ENCODE results near the gene NEK6. TPM values are rescaled to one million over a fixed set of nuclear protein-coding genes. Genes with fewer than 3 reads are reported as not detected.

The NEK6 gene
- total RNA-seq, 1 experiment from 2014 or later, result 21.1 TPM

DNA sequence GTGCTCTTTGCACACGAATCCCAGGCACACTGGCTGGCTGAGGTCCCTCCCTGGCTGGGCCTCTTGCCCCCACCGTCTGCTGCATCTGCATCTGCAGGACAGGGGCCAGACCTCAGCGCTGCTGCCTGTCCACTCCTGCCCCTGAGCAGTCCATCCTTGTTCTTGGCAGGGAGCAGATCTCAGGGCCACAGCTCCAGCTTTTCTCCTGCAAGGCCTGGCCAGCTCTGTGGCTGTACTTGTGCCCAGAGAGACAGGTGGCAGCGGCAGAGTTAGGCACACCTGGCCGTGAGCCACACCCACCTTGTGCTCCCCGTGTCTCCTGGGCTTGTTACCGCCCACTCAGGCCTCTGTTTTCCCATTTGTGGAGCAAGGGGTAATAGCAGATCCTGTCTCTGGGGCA, 13.9 kb downstream of the NEK6 start:
- Histone ChIP-seq H3K79me2 (ENCODE audit: low read length) (peaks cover 97% of the 10 kb centered on the region), H3K4me1 (ENCODE audit: insufficient read depth, low read length) (peaks cover 14% of the 10 kb centered on the region), H3K9ac (ENCODE audit: low read length) (no peak overlapping the region), H4K20me1 (ENCODE audit: low read length) (0 out of 2 replicates have a peak, but pooled peaks cover 6% of the 10 kb centered on the region), H3F3A (ENCODE audit: low read length, unreplicated experiment) (no peaks in the 10 kb centered on the region), H3K27ac (ENCODE audit: low read length) (no peak overlapping the region), H3K36me3 (ENCODE audit: low read depth, low read length) (no peaks in the 10 kb centered on the region), H3K27me3 (ENCODE audit: low read length) (no peaks in the 10 kb centered on the region), H3K9me2 (replicated peaks; ENCODE audit: low read length) (no peaks in the 10 kb centered on the region), H3K4me2 (ENCODE audit: low read length) (no peak overlapping the region), H3K4me3 (ENCODE audit: low read length) (no peak overlapping the region), H2AFZ (ENCODE audit: low read length) (no peak overlapping the region), H3K9me3 (ENCODE audit: low read length) (no peaks in the 10 kb centered on the region)
- TF ChIP-seq EZH2 (IDR thresholded peaks at IDR 0.05; ENCODE audit: low read length, unreplicated experiment) (no peak), EZH2phosphoT487 (IDR thresholded peaks at IDR 0.05; ENCODE audit: borderline replicate concordance, low read length) (no peak)
- TF ChIP-seq, protein P1, sequence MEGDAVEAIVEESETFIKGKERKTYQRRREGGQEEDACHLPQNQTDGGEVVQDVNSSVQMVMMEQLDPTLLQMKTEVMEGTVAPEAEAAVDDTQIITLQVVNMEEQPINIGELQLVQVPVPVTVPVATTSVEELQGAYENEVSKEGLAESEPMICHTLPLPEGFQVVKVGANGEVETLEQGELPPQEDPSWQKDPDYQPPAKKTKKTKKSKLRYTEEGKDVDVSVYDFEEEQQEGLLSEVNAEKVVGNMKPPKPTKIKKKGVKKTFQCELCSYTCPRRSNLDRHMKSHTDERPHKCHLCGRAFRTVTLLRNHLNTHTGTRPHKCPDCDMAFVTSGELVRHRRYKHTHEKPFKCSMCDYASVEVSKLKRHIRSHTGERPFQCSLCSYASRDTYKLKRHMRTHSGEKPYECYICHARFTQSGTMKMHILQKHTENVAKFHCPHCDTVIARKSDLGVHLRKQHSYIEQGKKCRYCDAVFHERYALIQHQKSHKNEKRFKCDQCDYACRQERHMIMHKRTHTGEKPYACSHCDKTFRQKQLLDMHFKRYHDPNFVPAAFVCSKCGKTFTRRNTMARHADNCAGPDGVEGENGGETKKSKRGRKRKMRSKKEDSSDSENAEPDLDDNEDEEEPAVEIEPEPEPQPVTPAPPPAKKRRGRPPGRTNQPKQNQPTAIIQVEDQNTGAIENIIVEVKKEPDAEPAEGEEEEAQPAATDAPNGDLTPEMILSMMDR (conservative IDR thresholded peaks at IDR 0.05; ENCODE audit: low read depth, low read length), result no peak
- ATAC-seq (no peak), DNase-seq (no peak)
- intact Hi-C loops (cut with micrococcal nuclease), result no loop called here
- no TSS peak for BruUV-seq (replicated peaks)
- POLR2A ChIA-PET (ENCODE audit: unreplicated experiment), result no interaction called here
- CTCF ChIA-PET, result no interaction called here

GRCh38 chr9:124272118-124272517, 14.4 kb downstream of the NEK6 start:
- H3K4me3 ChIP-seq (ENCODE audit: low read length), result no peak overlapping the region
- no peak for TF ChIP-seq EZH2phosphoT487 (IDR thresholded peaks at IDR 0.05; ENCODE audit: borderline replicate concordance, low read length)
- TF ChIP-seq EZH2 (IDR thresholded peaks at IDR 0.05; ENCODE audit: low read length, unreplicated experiment), result no peak
- TF ChIP-seq, protein P1 (conservative IDR thresholded peaks at IDR 0.05; ENCODE audit: low read depth, low read length), result no peak
- peaks cover 10% of the 10 kb centered on the region for H3K4me1 ChIP-seq (ENCODE audit: insufficient read depth, low read length)
- peaks cover 98% of the 10 kb centered on the region for H3K79me2 ChIP-seq (ENCODE audit: low read length)
- no peak overlapping the region for H3K4me2 ChIP-seq (ENCODE audit: low read length)
- H3K27me3 ChIP-seq (ENCODE audit: low read length), result no peaks in the 10 kb centered on the region
- no peak for DNase-seq
- no peaks in the 10 kb centered on the region for H3F3A ChIP-seq (ENCODE audit: low read length, unreplicated experiment)
- H4K20me1 ChIP-seq (ENCODE audit: low read length), result 0 out of 2 replicates have a peak, but pooled peaks cover 6% of the 10 kb centered on the region
- H3K9me2 ChIP-seq (replicated peaks; ENCODE audit: low read length), result no peaks in the 10 kb centered on the region
- no peak overlapping the region for H3K9ac ChIP-seq (ENCODE audit: low read length)
- no peak for ATAC-seq
- POLR2A ChIA-PET (ENCODE audit: unreplicated experiment), result no interaction called here
- CTCF ChIA-PET, result no interaction called here
- intact Hi-C loops (cut with micrococcal nuclease), result no loop called here
- no peak overlapping the region for H3K27ac ChIP-seq (ENCODE audit: low read length)
- H2AFZ ChIP-seq (ENCODE audit: low read length), result no peak overlapping the region
- BruUV-seq (replicated peaks), result no TSS peak
- H3K9me3 ChIP-seq (ENCODE audit: low read length), result no peaks in the 10 kb centered on the region
- no peaks in the 10 kb centered on the region for H3K36me3 ChIP-seq (ENCODE audit: low read depth, low read length)

GRCh38 chr9:124272979-124273378, 15.2 kb downstream of the NEK6 start:
- Histone ChIP-seq H3K4me3 (ENCODE audit: low read length) (no peak overlapping the region), H3F3A (ENCODE audit: low read length, unreplicated experiment) (no peaks in the 10 kb centered on the region), H3K36me3 (ENCODE audit: low read depth, low read length) (no peaks in the 10 kb centered on the region), H3K27ac (ENCODE audit: low read length) (no peak overlapping the region), H4K20me1 (ENCODE audit: low read length) (peaks cover 6% of the 10 kb centered on the region; the same call in 1 of the 2 replicates), H3K4me2 (ENCODE audit: low read length) (no peak overlapping the region), H3K9ac (ENCODE audit: low read length) (no peak overlapping the region), H3K4me1 (ENCODE audit: insufficient read depth, low read length) (peaks cover 2% of the 10 kb centered on the region), H3K9me2 (replicated peaks; ENCODE audit: low read length) (no peaks in the 10 kb centered on the region), H3K27me3 (ENCODE audit: low read length) (no peaks in the 10 kb centered on the region), H2AFZ (ENCODE audit: low read length) (no peak overlapping the region), H3K9me3 (ENCODE audit: low read length) (no peaks in the 10 kb centered on the region), H3K79me2 (ENCODE audit: low read length) (peaks cover 100% of the 10 kb centered on the region)
- no peak for DNase-seq
- ChIA-PET CTCF (no interaction called here), POLR2A (ENCODE audit: unreplicated experiment) (no interaction called here)
- no peak for ATAC-seq
- BruUV-seq (replicated peaks), result no TSS peak
- intact Hi-C loops (cut with micrococcal nuclease), result no loop called here
- TF ChIP-seq, protein P1 (conservative IDR thresholded peaks at IDR 0.05; ENCODE audit: low read depth, low read length), result no peak
- no peak for TF ChIP-seq EZH2 (IDR thresholded peaks at IDR 0.05; ENCODE audit: low read length, unreplicated experiment)
- TF ChIP-seq EZH2phosphoT487 (IDR thresholded peaks at IDR 0.05; ENCODE audit: borderline replicate concordance, low read length), result no peak
